Upper lobe of left lung (tissue), 6 donors: ENCODE data around the gene MT1E. TPM values are rescaled to one million over a fixed set of nuclear protein-coding genes. Genes with fewer than 3 reads are reported as not detected.

Experiments used
- ATAC-seq, 2 donors: fragments of 200-7000 bp; cut with Tn5 transposase; one replicate each; pipeline ENCODE4 v1.9.1; 2022; ENCODE audit warnings: mild to moderate bottlenecking in 2 of 2, moderate library complexity in 2 of 2; ENCODE audit not compliant: low FRiP score in 2 of 2
- DNase-seq, 2 donors: peaks; one replicate each; pipeline ENCODE4 v3.0.0-alpha.2; 2019 to 2020
- H3K27ac ChIP-seq, 4 donors: fragments of 200-600 bp; sonication (generic); one replicate each; pipeline ENCODE4 v1.5.1; 2016 to 2019
- H3K27me3 ChIP-seq, 4 donors: fragments of 200-600 bp; sonication (generic); one replicate each; pipeline ENCODE4 v1.5.1; 2017 to 2019
- H3K36me3 ChIP-seq, 4 donors: fragments of 200-600 bp; sonication (generic); one replicate each; pipeline ENCODE4 v1.5.1; 2016 to 2019
- H3K4me1 ChIP-seq, 4 donors: fragments of 200-600 bp; sonication (generic); one replicate each; pipeline ENCODE4 v1.5.1; 2018 to 2019
- H3K4me3 ChIP-seq, 4 donors: fragments of 200-600 bp; sonication (generic); one replicate each; pipeline ENCODE4 v1.5.1; 2017 to 2019; ENCODE audit warnings: mild to moderate bottlenecking in 2 of 4, moderate library complexity in 1 of 4
- H3K9me3 ChIP-seq, 4 donors: fragments of 200-600 bp; sonication (generic); one replicate each; pipeline ENCODE4 v1.5.1; 2018 to 2019
- CTCF ChIP-seq, 6 experiments: fragments of 450-650 bp in 4 of 6; fragments of 200-600 bp in 2 of 6; sonication (generic) in 2 of 6; IDR thresholded peaks; one replicate each; pipeline ENCODE4 v1.5.1; 2016 to 2019; ENCODE audit warnings: antibody characterized with exemption in 6 of 6
- EP300 ChIP-seq, 4 donors: sonication (generic); formaldehyde crosslinking; IDR thresholded peaks; one replicate each; pipeline ENCODE4 v1.5.1; 2017; ENCODE audit warnings: antibody characterized with exemption in 4 of 4, control low read depth in 2 of 4
- POLR2A ChIP-seq, 4 donors: fragments of 450-650 bp; IDR thresholded peaks; one replicate each; pipeline ENCODE4 v1.5.1; 2016 to 2017; ENCODE audit warnings: antibody characterized with exemption in 4 of 4, mild to moderate bottlenecking in 2 of 4
- POLR2AphosphoS5 ChIP-seq, 2 donors: sonication (generic); formaldehyde crosslinking; IDR thresholded peaks; one replicate each; pipeline ENCODE4 v1.5.1; 2017; ENCODE audit warnings: antibody characterized with exemption in 2 of 2
- WGBS, 2 donors: methylation state at CpG; one replicate each; pipeline ENCODE4 v1.1.5; 2017 to 2018; 5-methylcytosine and 5-hydroxymethylcytosine counted together
- total RNA-seq, 6 donors: library from RNA; depleted of rRNA in 4 of 6; stranded (reverse); fragments of >200 nt in 4 of 6; gene quantifications; one replicate each; pipeline versions ENCODE4 v1.1.0 to v1.2.1, GENCODE V29; 2016 to 2021
- donor health status: DM: no; HTN: no; CAD: no; lungs with moderate emphysema.
- donor health status: DM: no; HTN: yes; CAD: no; lungs with severe emphysema.

MT1E gene
- total RNA-seq, 6 donors from 2014 or later, result 72.3 to 546 (median 187) TPM

GRCh38 chr16:56611281-56611833 lies 14.2 kb upstream of the MT1E start:
- whole genome bisulfite sequencing, 2 donors, result 77 to 81% methylated on average over 2 of the region's 2 CpGs
- no peak for ATAC-seq

GRCh38 chr16:56613706-56614105 lies 11.9 kb upstream of the MT1E start:
- Histone ChIP-seq H3K4me3 (no peak overlapping the region), H3K27me3 (no peaks in the 10 kb centered on the region), H3K27ac (no peak overlapping the region), H3K4me1 (peaks cover 28 to 44% (median 35%) of the 10 kb centered on the region in 4 donors), H3K9me3 (no peaks in the 10 kb centered on the region), H3K36me3 (no peaks in the 10 kb centered on the region)
- no peak for DNase-seq
- ATAC-seq, result no peak
- TF ChIP-seq POLR2AphosphoS5 (IDR thresholded peaks at IDR 0.05) (no peak), EP300 (IDR thresholded peaks at IDR 0.05) (no peak), POLR2A (IDR thresholded peaks at IDR 0.05) (no peak), CTCF (IDR thresholded peaks at IDR 0.05) (no peak)

More at GRCh38 chr16:56611281-56611833, 14.2 kb upstream of the MT1E start:
- H3K36me3 ChIP-seq, result no peaks in the 10 kb centered on the region
- peak overlapping the region; percentile 91 to 98 (median 94) for H3K27ac ChIP-seq
- peak in 1 of 2 donors; percentile 50 for DNase-seq
- H3K27me3 ChIP-seq, result no peaks in the 10 kb centered on the region
- no peak overlapping the region for H3K4me3 ChIP-seq
- H3K4me1 ChIP-seq, result peaks cover 24 to 47% (median 37%) of the 10 kb centered on the region in 4 donors
- TF ChIP-seq POLR2A (IDR thresholded peaks at IDR 0.05), result no peak
- no peak for TF ChIP-seq CTCF (IDR thresholded peaks at IDR 0.05)
- TF ChIP-seq POLR2AphosphoS5 (IDR thresholded peaks at IDR 0.05), result peak; percentile 43 to 80
- TF ChIP-seq EP300 (IDR thresholded peaks at IDR 0.05), result peak in 1 of 4 donors; percentile 2
- no peaks in the 10 kb centered on the region for H3K9me3 ChIP-seq

- no peak for ATAC-seq
Observed at GRCh38 chr16:56614549-56614991, 11.0 kb upstream of the MT1E start.

GRCh38 chr16:56615353-56615752 lies 10.2 kb upstream of the MT1E start:
- Histone ChIP-seq H3K9me3 (no peaks in the 10 kb centered on the region), H3K36me3 (no peaks in the 10 kb centered on the region), H3K27me3 (no peaks in the 10 kb centered on the region), H3K4me1 (peaks cover 22 to 29% (median 24%) of the 10 kb centered on the region in 4 donors), H3K27ac (no peak overlapping the region), H3K4me3 (no peak overlapping the region)
- DNase-seq, result no peak
- no peak for ATAC-seq
- no peak for TF ChIP-seq EP300 (IDR thresholded peaks at IDR 0.05)
- TF ChIP-seq POLR2A (IDR thresholded peaks at IDR 0.05), result no peak
- TF ChIP-seq CTCF (IDR thresholded peaks at IDR 0.05), result no peak
- TF ChIP-seq POLR2AphosphoS5 (IDR thresholded peaks at IDR 0.05), result no peak
- WGBS, 2 donors, result 93 to 95% methylated on average over 3 of the region's 3 CpGs

More at GRCh38 chr16:56614549-56614991, 11.0 kb upstream of the MT1E start:
- H3K9me3 ChIP-seq, result no peaks in the 10 kb centered on the region
- no peak overlapping the region for H3K27ac ChIP-seq
- H3K27me3 ChIP-seq, result no peaks in the 10 kb centered on the region
- no peaks in the 10 kb centered on the region for H3K36me3 ChIP-seq
- H3K4me1 ChIP-seq, result peaks cover 28 to 37% (median 29%) of the 10 kb centered on the region in 4 donors
- H3K4me3 ChIP-seq, result no peak overlapping the region
- no peak for TF ChIP-seq CTCF (IDR thresholded peaks at IDR 0.05)
- no peak for TF ChIP-seq POLR2AphosphoS5 (IDR thresholded peaks at IDR 0.05)
- no peak for TF ChIP-seq POLR2A (IDR thresholded peaks at IDR 0.05)
- TF ChIP-seq EP300 (IDR thresholded peaks at IDR 0.05), result no peak
- no peak for DNase-seq
